ENCODE results near the gene SAYSD1. TPM values are rescaled to one million over a fixed set of nuclear protein-coding genes. Genes with fewer than 3 reads are reported as not detected.

The SAYSD1 gene
- total RNA-seq (2022; extraction: Qiagen RNA extraction) = 5.5 to 6.8 TPM (median 6.2 TPM) in 5 replicates

GRCh38 chr6:39114704-39115599 is at the start of gene SAYSD1:
TSS of gene SAYSD1 (minus strand) at chr6:39115186. CDS start at chr6:39115089, 97 bp downstream.

Other genes starting within 250 kb of the SAYSD1 start
- not detected in 5 replicates for gene GLP1R, start 66.4 kb downstream of the SAYSD1 start, total RNA-seq (2022; extraction: Qiagen RNA extraction)
- 0.90 to 1.5 TPM (median 1.4 TPM) in 5 replicates for gene KCNK5, start 114.3 kb upstream of the SAYSD1 start, total RNA-seq (2022; extraction: Qiagen RNA extraction)
- gene KCNK17, start 199.2 kb upstream of the SAYSD1 start, total RNA-seq (2022; extraction: Qiagen RNA extraction) = not detected in 5 replicates
- gene KCNK16, start 207.5 kb upstream of the SAYSD1 start, total RNA-seq (2022; extraction: Qiagen RNA extraction) = not detected in 5 replicates

Measured in A549 treated with Mapracorat at 1 μM for 4 hours (cell line).